WTC11 (cell line): ENCODE data around the gene EPM2A. TPM values are rescaled to one million over a fixed set of nuclear protein-coding genes. Genes with fewer than 3 reads are reported as not detected.

Experiments used
- ATAC-seq: fragments of 200-7000 bp; cut with Tn5 transposase; 2 replicates; pipeline ENCODE4 v1.10.0; 2021; ENCODE audit warnings: mild to moderate bottlenecking, moderate library complexity
- CTCF ChIA-PET: fragments of 300-600 bp; sonication (Branson Sonifier 250); formaldehyde crosslinking; loops from one replicate; lab custom pipeline; 2021; ENCODE audit warnings: antibody characterized with exemption; lab: Charles Lee
- POLR2A ChIA-PET: fragments of 350-600 bp; sonication (Branson Sonifier 250); formaldehyde crosslinking; loops from one replicate; lab custom pipeline; 2021; ENCODE audit warnings: antibody characterized with exemption; lab: Charles Lee
- DNase-seq: peaks from one replicate; pipeline ENCODE4 v3.0.0; 2021; ENCODE audit warnings: low spot score
- H3K27ac Mint-ChIP-seq: 2 replicates; pipeline ENCODE4 v1.8.0; 2021; ENCODE audit warnings: mixed read lengths
- H3K27me3 Mint-ChIP-seq: 2 replicates; pipeline ENCODE4 v1.8.0; 2021; ENCODE audit warnings: low read depth, mild to moderate bottlenecking, moderate library complexity, mixed read lengths
- H3K36me3 Mint-ChIP-seq: 2 replicates; pipeline ENCODE4 v1.8.0; 2021; ENCODE audit warnings: mixed read lengths
- H3K4me1 Mint-ChIP-seq: 2 replicates; pipeline ENCODE4 v1.8.0; 2022; ENCODE audit warnings: mixed read lengths
- H3K4me3 Mint-ChIP-seq: 2 replicates; pipeline ENCODE4 v1.8.0; 2021; ENCODE audit warnings: mild to moderate bottlenecking, moderate library complexity, mixed read lengths
- H3K9me3 Mint-ChIP-seq: 2 replicates; pipeline ENCODE4 v1.8.0; 2021; ENCODE audit warnings: mixed read lengths
- ATF3 ChIP-seq: sonication (generic); formaldehyde crosslinking; conservative IDR thresholded peaks from 2 replicates; pipeline ENCODE4 v1.8.1; 2022; ENCODE audit warnings: mild to moderate bottlenecking, missing genetic modification reagents
- CBFB ChIP-seq: sonication (generic); formaldehyde crosslinking; IDR thresholded peaks from 2 replicates; pipeline ENCODE4 v1.8.1; 2022; ENCODE audit warnings: mild to moderate bottlenecking, low read depth, missing genetic modification reagents
- CREM ChIP-seq: sonication (generic); formaldehyde crosslinking; IDR thresholded peaks from 2 replicates; pipeline ENCODE4 v1.8.1; 2022; ENCODE audit warnings: mild to moderate bottlenecking, missing genetic modification reagents, moderate library complexity
- ELF4 ChIP-seq: sonication (generic); formaldehyde crosslinking; IDR thresholded peaks from 2 replicates; pipeline ENCODE4 v1.8.1; 2022; ENCODE audit warnings: low read depth, mild to moderate bottlenecking, moderate library complexity, missing genetic modification reagents
- GABPB1 ChIP-seq: sonication (generic); formaldehyde crosslinking; IDR thresholded peaks from 2 replicates; pipeline ENCODE4 v1.8.1; 2023; ENCODE audit warnings: mild to moderate bottlenecking, missing genetic modification reagents
- JUN ChIP-seq: sonication (generic); formaldehyde crosslinking; IDR thresholded peaks from 2 replicates; pipeline ENCODE4 v1.8.0; 2023; ENCODE audit warnings: mild to moderate bottlenecking, missing genetic modification reagents
- RELA ChIP-seq: sonication (generic); formaldehyde crosslinking; IDR thresholded peaks from 2 replicates; pipeline ENCODE4 v1.8.1; 2022; ENCODE audit warnings: missing genetic modification reagents, mild to moderate bottlenecking, borderline replicate concordance
- TCF7 ChIP-seq: sonication (generic); formaldehyde crosslinking; IDR thresholded peaks from 2 replicates; pipeline ENCODE4 v1.8.0; 2022; ENCODE audit warnings: mild to moderate bottlenecking, low read depth, missing genetic modification reagents, moderate library complexity
- TEAD4 ChIP-seq: sonication (generic); formaldehyde crosslinking; IDR thresholded peaks from 2 replicates; pipeline ENCODE4 v1.8.0; 2022; ENCODE audit warnings: mild to moderate bottlenecking, missing genetic modification reagents
- TP53 ChIP-seq: sonication (generic); formaldehyde crosslinking; IDR thresholded peaks from 2 replicates; pipeline ENCODE4 v1.8.1; 2023; ENCODE audit warnings: mild to moderate bottlenecking, missing genetic modification reagents
- ZNF138 ChIP-seq: sonication (generic); formaldehyde crosslinking; conservative IDR thresholded peaks from 2 replicates; pipeline ENCODE4 v1.8.1; 2022; ENCODE audit warnings: mild to moderate bottlenecking, moderate library complexity, missing genetic modification reagents
- ZSCAN18 ChIP-seq: fragments of 250-450 bp; sonication (Bioruptor Pico); IDR thresholded peaks from 2 replicates; pipeline ENCODE4 v2.1.2; 2022; ENCODE audit warnings: mild to moderate bottlenecking, moderate library complexity
- total RNA-seq: library from RNA; stranded (reverse); gene quantifications from 3 replicates; pipeline ENCODE4 v1.2.3, GENCODE V29; 2021
- TF ChIP-seq, protein P1 (sequence below): sonication (generic); formaldehyde crosslinking; IDR thresholded peaks from 2 replicates; pipeline ENCODE4 v1.8.1; 2023; ENCODE audit warnings: mild to moderate bottlenecking, missing genetic modification reagents
- TF ChIP-seq, protein P2 (sequence below): sonication (generic); formaldehyde crosslinking; IDR thresholded peaks from 2 replicates; pipeline ENCODE4 v1.8.0; 2022; ENCODE audit warnings: missing genetic modification reagents
- TF ChIP-seq, protein P3 (sequence below): sonication (generic); formaldehyde crosslinking; IDR thresholded peaks from 2 replicates; pipeline ENCODE4 v1.8.1; 2023; ENCODE audit warnings: mild to moderate bottlenecking, missing genetic modification reagents, borderline replicate concordance
- TF ChIP-seq, protein P4 (sequence below): sonication (generic); formaldehyde crosslinking; IDR thresholded peaks from 2 replicates; pipeline ENCODE4 v1.8.1; 2023; ENCODE audit warnings: mild to moderate bottlenecking, moderate library complexity, missing genetic modification reagents

Gene EPM2A
- total RNA-seq, 1 experiment from 2014 or later: 5.3 TPM

DNA sequence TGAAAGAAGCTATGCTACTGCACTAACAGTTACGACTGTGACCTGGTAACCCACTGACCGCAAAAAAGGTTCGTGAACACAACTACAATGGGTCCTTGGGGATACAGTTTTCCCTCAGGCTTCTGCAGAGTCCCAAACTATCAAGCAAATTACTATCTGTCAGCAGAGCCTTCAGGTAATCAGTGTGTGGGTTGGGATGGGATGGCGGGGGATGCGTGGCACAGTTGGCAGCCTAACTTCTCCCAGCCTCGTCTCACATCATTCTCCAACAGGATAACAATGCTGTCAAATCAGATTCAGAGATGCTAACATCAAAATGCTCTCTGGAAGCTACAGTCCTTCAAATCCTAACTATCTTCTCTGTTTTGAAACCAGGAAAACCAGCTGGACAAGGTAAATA is 102.3 kb downstream of the EPM2A start (continued):
- TF ChIP-seq TCF7 (CRISPR knock-in tag) (no peak), ZNF138 (CRISPR knock-in tag) (no peak)
- TF ChIP-seq, protein P1, sequence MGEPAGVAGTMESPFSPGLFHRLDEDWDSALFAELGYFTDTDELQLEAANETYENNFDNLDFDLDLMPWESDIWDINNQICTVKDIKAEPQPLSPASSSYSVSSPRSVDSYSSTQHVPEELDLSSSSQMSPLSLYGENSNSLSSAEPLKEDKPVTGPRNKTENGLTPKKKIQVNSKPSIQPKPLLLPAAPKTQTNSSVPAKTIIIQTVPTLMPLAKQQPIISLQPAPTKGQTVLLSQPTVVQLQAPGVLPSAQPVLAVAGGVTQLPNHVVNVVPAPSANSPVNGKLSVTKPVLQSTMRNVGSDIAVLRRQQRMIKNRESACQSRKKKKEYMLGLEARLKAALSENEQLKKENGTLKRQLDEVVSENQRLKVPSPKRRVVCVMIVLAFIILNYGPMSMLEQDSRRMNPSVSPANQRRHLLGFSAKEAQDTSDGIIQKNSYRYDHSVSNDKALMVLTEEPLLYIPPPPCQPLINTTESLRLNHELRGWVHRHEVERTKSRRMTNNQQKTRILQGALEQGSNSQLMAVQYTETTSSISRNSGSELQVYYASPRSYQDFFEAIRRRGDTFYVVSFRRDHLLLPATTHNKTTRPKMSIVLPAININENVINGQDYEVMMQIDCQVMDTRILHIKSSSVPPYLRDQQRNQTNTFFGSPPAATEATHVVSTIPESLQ: no peak

DNA sequence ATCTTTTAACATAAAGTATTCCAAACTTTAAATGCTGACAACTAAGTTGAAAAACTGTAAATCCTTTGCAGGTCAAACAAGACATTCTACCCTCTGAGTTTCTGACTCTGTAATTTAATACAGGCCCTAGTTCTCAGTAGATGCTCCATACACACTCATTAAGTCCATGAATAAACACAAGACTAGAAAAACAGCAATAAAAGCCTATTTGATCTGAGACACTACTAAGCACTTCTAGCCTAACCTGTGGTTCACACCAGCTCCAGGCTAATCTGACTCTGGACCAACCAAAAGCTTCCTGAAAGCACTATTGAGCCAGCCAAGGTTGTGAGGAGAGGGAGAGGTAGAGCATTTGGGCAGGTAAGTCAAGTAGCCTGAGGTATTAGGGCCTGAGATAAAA is 103.9 kb downstream of the EPM2A start:
- ChIA-PET POLR2A (no interaction called here), CTCF (no interaction called here)
- Mint-ChIP-seq H3K9me3 (no peaks in the 10 kb centered on the region), H3K27me3 (no peaks in the 10 kb centered on the region; the same call in 1 of the 2 replicates), H3K36me3 (no peaks in the 10 kb centered on the region), H3K27ac (no peak overlapping the region), H3K4me3 (no peak overlapping the region), H3K4me1 (peaks cover 15% of the 10 kb centered on the region)
- ATAC-seq: no peak
- TF ChIP-seq RELA (CRISPR knock-in tag): no peak
- no peak for TF ChIP-seq ELF4
- no peak for TF ChIP-seq JUN
- TF ChIP-seq GABPB1 (CRISPR knock-in tag): no peak
- TF ChIP-seq, protein P2, sequence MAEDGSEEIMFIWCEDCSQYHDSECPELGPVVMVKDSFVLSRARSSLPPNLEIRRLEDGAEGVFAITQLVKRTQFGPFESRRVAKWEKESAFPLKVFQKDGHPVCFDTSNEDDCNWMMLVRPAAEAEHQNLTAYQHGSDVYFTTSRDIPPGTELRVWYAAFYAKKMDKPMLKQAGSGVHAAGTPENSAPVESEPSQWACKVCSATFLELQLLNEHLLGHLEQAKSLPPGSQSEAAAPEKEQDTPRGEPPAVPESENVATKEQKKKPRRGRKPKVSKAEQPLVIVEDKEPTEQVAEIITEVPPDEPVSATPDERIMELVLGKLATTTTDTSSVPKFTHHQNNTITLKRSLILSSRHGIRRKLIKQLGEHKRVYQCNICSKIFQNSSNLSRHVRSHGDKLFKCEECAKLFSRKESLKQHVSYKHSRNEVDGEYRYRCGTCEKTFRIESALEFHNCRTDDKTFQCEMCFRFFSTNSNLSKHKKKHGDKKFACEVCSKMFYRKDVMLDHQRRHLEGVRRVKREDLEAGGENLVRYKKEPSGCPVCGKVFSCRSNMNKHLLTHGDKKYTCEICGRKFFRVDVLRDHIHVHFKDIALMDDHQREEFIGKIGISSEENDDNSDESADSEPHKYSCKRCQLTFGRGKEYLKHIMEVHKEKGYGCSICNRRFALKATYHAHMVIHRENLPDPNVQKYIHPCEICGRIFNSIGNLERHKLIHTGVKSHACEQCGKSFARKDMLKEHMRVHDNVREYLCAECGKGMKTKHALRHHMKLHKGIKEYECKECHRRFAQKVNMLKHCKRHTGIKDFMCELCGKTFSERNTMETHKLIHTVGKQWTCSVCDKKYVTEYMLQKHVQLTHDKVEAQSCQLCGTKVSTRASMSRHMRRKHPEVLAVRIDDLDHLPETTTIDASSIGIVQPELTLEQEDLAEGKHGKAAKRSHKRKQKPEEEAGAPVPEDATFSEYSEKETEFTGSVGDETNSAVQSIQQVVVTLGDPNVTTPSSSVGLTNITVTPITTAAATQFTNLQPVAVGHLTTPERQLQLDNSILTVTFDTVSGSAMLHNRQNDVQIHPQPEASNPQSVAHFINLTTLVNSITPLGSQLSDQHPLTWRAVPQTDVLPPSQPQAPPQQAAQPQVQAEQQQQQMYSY (CRISPR knock-in tag): no peak
- TF ChIP-seq ATF3 (CRISPR knock-in tag): no peak
- TF ChIP-seq, protein P3, sequence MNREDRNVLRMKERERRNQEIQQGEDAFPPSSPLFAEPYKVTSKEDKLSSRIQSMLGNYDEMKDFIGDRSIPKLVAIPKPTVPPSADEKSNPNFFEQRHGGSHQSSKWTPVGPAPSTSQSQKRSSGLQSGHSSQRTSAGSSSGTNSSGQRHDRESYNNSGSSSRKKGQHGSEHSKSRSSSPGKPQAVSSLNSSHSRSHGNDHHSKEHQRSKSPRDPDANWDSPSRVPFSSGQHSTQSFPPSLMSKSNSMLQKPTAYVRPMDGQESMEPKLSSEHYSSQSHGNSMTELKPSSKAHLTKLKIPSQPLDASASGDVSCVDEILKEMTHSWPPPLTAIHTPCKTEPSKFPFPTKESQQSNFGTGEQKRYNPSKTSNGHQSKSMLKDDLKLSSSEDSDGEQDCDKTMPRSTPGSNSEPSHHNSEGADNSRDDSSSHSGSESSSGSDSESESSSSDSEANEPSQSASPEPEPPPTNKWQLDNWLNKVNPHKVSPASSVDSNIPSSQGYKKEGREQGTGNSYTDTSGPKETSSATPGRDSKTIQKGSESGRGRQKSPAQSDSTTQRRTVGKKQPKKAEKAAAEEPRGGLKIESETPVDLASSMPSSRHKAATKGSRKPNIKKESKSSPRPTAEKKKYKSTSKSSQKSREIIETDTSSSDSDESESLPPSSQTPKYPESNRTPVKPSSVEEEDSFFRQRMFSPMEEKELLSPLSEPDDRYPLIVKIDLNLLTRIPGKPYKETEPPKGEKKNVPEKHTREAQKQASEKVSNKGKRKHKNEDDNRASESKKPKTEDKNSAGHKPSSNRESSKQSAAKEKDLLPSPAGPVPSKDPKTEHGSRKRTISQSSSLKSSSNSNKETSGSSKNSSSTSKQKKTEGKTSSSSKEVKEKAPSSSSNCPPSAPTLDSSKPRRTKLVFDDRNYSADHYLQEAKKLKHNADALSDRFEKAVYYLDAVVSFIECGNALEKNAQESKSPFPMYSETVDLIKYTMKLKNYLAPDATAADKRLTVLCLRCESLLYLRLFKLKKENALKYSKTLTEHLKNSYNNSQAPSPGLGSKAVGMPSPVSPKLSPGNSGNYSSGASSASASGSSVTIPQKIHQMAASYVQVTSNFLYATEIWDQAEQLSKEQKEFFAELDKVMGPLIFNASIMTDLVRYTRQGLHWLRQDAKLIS (CRISPR knock-in tag): no peak
- no peak for TF ChIP-seq TEAD4 (CRISPR knock-in tag)
- TF ChIP-seq, protein P4, sequence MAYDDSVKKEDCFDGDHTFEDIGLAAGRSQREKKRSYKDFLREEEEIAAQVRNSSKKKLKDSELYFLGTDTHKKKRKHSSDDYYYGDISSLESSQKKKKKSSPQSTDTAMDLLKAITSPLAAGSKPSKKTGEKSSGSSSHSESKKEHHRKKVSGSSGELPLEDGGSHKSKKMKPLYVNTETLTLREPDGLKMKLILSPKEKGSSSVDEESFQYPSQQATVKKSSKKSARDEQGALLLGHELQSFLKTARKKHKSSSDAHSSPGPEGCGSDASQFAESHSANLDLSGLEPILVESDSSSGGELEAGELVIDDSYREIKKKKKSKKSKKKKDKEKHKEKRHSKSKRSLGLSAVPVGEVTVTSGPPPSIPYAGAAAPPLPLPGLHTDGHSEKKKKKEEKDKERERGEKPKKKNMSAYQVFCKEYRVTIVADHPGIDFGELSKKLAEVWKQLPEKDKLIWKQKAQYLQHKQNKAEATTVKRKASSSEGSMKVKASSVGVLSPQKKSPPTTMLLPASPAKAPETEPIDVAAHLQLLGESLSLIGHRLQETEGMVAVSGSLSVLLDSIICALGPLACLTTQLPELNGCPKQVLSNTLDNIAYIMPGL (CRISPR knock-in tag): no peak
- no peak for TF ChIP-seq CREM
- no peak for TF ChIP-seq TP53
- no peak for TF ChIP-seq CBFB (CRISPR knock-in tag)
- TF ChIP-seq ZSCAN18 (CRISPR knock-in tag): no peak
- DNase-seq: no peak
